NCI-H1092 treated with DMSO at 0.1 percent for 48 hours (cell line): ENCODE data around the gene SERPING1.

ENCODE experiments used
- DNase-seq: peaks from one replicate; lab custom pipeline; 2025; lab: John Stamatoyannopoulos, UW

SERPING1 gene

GRCh38 chr11:57597916-57598830 is 688 bp downstream of the SERPING1 start:
- DNase-seq = no peak

- no peak for DNase-seq
Observed at GRCh38 chr11:57598831-57599155, 1.3 kb downstream of the SERPING1 start.

GRCh38 chr11:57599381-57599780 is 1.9 kb downstream of the SERPING1 start:
- DNase-seq = no peak

- no peak for DNase-seq
Observed at GRCh38 chr11:57601297-57601696, 3.8 kb downstream of the SERPING1 start.

GRCh38 chr11:57604296-57605027 is 7.0 kb downstream of the SERPING1 start:
- no peak for DNase-seq

GRCh38 chr11:57605028-57605420 is 7.5 kb downstream of the SERPING1 start:
- DNase-seq = no peak

GRCh38 chr11:57610170-57610569 is 12.7 kb downstream of the SERPING1 start:
- DNase-seq = no peak

- no peak for DNase-seq
Observed at GRCh38 chr11:57614234-57614772, 16.8 kb downstream of the SERPING1 start.

GRCh38 chr11:57615308-57615707 is 17.8 kb downstream of the SERPING1 start:
- DNase-seq = no peak

GRCh38 chr11:57616595-57616994 is 19.1 kb downstream of the SERPING1 start:
- DNase-seq = no peak

GRCh38 chr11:57618438-57618837 is 21.0 kb downstream of the SERPING1 start:
- DNase-seq = no peak

- no peak for DNase-seq
Observed at GRCh38 chr11:57619331-57619730, 21.8 kb downstream of the SERPING1 start.

- no peak for DNase-seq
Observed at GRCh38 chr11:57620467-57620866, 23.0 kb downstream of the SERPING1 start.

GRCh38 chr11:57622263-57622662 is 24.8 kb downstream of the SERPING1 start:
- DNase-seq = no peak

- DNase-seq = no peak
Observed at GRCh38 chr11:57624864-57625263, 27.4 kb downstream of the SERPING1 start.

- DNase-seq = no peak
Observed at GRCh38 chr11:57626895-57627294, 29.4 kb downstream of the SERPING1 start.

GRCh38 chr11:57630171-57630570 is 32.7 kb downstream of the SERPING1 start:
- DNase-seq = no peak

GRCh38 chr11:57632116-57632515 is 34.6 kb downstream of the SERPING1 start:
- no peak for DNase-seq

- DNase-seq = no peak
Observed at GRCh38 chr11:57633394-57634070, 36.0 kb downstream of the SERPING1 start.

GRCh38 chr11:57634311-57634710 is 36.8 kb downstream of the SERPING1 start:
- DNase-seq = no peak

- DNase-seq = no peak
Observed at GRCh38 chr11:57635246-57635645, 37.8 kb downstream of the SERPING1 start.

- no peak for DNase-seq
Observed at GRCh38 chr11:57637626-57638004, 40.1 kb downstream of the SERPING1 start.
